Measurements from ENCODE around the gene ZNF212. TPM values are rescaled to one million over a fixed set of nuclear protein-coding genes. Genes with fewer than 3 reads are reported as not detected.

Gene ZNF212
- total RNA-seq, 2 donors from 2014 or later = 15.8 to 17.6 TPM

DNA sequence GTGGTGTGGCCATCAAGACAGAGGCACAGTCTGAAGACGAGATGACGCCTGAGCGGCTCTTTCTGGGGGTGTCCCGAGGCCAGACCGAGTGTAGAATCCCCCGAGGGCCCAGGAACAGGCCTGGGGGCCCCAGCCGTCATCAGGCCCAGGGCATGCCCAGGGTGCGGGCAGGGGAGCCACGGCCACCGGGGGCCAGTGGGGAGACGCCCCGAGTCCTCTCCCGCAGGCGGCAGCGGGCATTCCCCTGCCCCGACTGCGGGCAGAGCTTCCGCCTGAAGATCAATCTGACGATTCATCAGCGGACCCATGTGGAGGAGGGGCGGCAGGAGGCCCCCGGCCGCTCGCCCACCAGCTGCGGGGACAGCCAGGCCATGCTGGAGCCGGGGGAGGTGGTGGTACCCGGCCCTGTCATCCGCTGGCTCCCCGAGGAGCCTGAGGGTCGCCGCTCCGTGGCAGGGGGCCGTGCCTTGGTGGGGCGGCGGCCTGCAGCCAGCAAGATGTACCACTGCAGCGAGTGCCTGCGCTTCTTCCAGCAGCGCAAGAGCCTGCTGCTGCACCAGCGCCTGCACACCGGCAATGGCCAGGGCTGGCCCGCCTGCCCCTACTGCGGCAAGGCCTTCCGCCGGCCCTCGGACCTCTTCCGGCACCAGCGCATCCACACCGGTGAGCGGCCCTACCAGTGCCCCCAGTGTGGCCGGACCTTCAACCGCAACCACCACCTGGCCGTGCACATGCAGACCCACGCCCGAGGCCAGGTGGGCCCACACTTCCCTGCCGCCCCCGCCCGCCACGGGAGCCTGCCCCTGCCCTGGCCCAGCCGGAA is 42.3 kb downstream of the ZNF212 start:
- Histone ChIP-seq H3K4me3 (ENCODE audit: low read length) (no peak overlapping the region), H3K27me3 (ENCODE audit: control insufficient read depth, insufficient read depth, low read length, poor library complexity, severe bottlenecking) (no peaks in the 10 kb centered on the region), H3K9me3 (ENCODE audit: control insufficient read depth, low read length) (no peaks in the 10 kb centered on the region), H3K27ac (ENCODE audit: low read depth, low read length) (no peak overlapping the region), H3K4me1 (ENCODE audit: control insufficient read depth, insufficient read depth, low read length) (no peaks in the 10 kb centered on the region), H3K36me3 (ENCODE audit: control insufficient read depth, insufficient read depth, low read length) (peaks cover 18% of the 10 kb centered on the region), H3K9ac (ENCODE audit: extremely low read depth, low read length, poor library complexity, severe bottlenecking) (no peak overlapping the region)
- no peak overlapping the region for H3K4me3 Mint-ChIP-seq
- H3K27me3 Mint-ChIP-seq (ENCODE audit: insufficient read depth) = peaks cover 15% of the 10 kb centered on the region
- H3K36me3 Mint-ChIP-seq (ENCODE audit: low read depth) = peaks cover 40% of the 10 kb centered on the region
- WGBS, 2 experiments (ENCODE audit: insufficient coverage in 1 of 2, insufficient read length in 1 of 2) = 93 to 98% methylated on average over 22 to 59 of the region's 59 CpGs
- H3K9me3 Mint-ChIP-seq = no peaks in the 10 kb centered on the region
- TF ChIP-seq, protein P1, sequence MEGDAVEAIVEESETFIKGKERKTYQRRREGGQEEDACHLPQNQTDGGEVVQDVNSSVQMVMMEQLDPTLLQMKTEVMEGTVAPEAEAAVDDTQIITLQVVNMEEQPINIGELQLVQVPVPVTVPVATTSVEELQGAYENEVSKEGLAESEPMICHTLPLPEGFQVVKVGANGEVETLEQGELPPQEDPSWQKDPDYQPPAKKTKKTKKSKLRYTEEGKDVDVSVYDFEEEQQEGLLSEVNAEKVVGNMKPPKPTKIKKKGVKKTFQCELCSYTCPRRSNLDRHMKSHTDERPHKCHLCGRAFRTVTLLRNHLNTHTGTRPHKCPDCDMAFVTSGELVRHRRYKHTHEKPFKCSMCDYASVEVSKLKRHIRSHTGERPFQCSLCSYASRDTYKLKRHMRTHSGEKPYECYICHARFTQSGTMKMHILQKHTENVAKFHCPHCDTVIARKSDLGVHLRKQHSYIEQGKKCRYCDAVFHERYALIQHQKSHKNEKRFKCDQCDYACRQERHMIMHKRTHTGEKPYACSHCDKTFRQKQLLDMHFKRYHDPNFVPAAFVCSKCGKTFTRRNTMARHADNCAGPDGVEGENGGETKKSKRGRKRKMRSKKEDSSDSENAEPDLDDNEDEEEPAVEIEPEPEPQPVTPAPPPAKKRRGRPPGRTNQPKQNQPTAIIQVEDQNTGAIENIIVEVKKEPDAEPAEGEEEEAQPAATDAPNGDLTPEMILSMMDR (conservative IDR thresholded peaks at IDR 0.05) = no peak
- no peak for DNase-seq
- peaks cover 4% of the 10 kb centered on the region for H3K4me1 Mint-ChIP-seq
- H3K27ac Mint-ChIP-seq = no peak overlapping the region

- Mint-ChIP-seq H3K9me3 (no peaks in the 10 kb centered on the region), H3K27ac (no peak overlapping the region), H3K27me3 (ENCODE audit: insufficient read depth) (peaks cover 15% of the 10 kb centered on the region), H3K36me3 (ENCODE audit: low read depth) (peaks cover 37% of the 10 kb centered on the region), H3K4me3 (no peak overlapping the region), H3K4me1 (peaks cover 4% of the 10 kb centered on the region)
- H3K4me3 ChIP-seq (ENCODE audit: low read length) = no peak overlapping the region
- no peaks in the 10 kb centered on the region for H3K27me3 ChIP-seq (ENCODE audit: control insufficient read depth, insufficient read depth, low read length, poor library complexity, severe bottlenecking)
- WGBS, 2 experiments (ENCODE audit: insufficient coverage in 1 of 2, insufficient read length in 1 of 2) = 87 to 89% methylated on average over 3 to 5 of the region's 5 CpGs
- H3K9me3 ChIP-seq (ENCODE audit: control insufficient read depth, low read length) = no peaks in the 10 kb centered on the region
- H3K36me3 ChIP-seq (ENCODE audit: control insufficient read depth, insufficient read depth, low read length) = peaks cover 14% of the 10 kb centered on the region
- no peak for DNase-seq
- no peak overlapping the region for H3K27ac ChIP-seq (ENCODE audit: low read depth, low read length)
- TF ChIP-seq, protein P1 (conservative IDR thresholded peaks at IDR 0.05) = no peak
- H3K4me1 ChIP-seq (ENCODE audit: control insufficient read depth, insufficient read depth, low read length) = no peaks in the 10 kb centered on the region
- no peak overlapping the region for H3K9ac ChIP-seq (ENCODE audit: extremely low read depth, low read length, poor library complexity, severe bottlenecking)
Observed at GRCh38 chr7:149282331-149282655, 42.8 kb downstream of the ZNF212 start.

DNA sequence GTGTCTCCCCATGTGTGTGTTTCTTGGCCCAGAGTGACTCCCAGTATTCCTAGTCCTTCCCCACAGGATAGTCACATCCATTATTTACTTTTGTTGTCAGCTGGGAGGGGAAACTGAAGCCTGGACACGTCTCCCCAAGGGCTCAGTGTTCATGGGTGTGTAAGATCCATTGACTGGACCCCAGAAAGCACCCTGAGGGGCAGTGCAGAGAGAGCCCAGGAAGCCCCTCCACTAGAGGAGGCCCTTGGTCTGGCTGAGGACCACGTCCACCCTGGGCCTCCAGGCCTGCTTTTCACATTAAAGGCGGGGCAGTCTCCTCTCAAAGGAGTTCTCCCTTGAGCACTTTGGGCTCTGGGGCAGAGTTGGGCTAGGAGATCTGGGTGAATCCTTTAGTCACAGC is 43.9 kb downstream of the ZNF212 start:
- H3K27me3 ChIP-seq (ENCODE audit: control insufficient read depth, insufficient read depth, low read length, poor library complexity, severe bottlenecking) = no peaks in the 10 kb centered on the region
- no peak for DNase-seq
- no peak overlapping the region for H3K4me3 ChIP-seq (ENCODE audit: low read length)
- H3K27ac Mint-ChIP-seq = no peak overlapping the region
- no peak overlapping the region for H3K9ac ChIP-seq (ENCODE audit: extremely low read depth, low read length, poor library complexity, severe bottlenecking)
- H3K27ac ChIP-seq (ENCODE audit: low read depth, low read length) = no peak overlapping the region
- no peaks in the 10 kb centered on the region for H3K9me3 Mint-ChIP-seq
- H3K4me1 Mint-ChIP-seq = peaks cover 4% of the 10 kb centered on the region
- peaks cover 28% of the 10 kb centered on the region for H3K36me3 Mint-ChIP-seq (ENCODE audit: low read depth)
- no peaks in the 10 kb centered on the region for H3K9me3 ChIP-seq (ENCODE audit: control insufficient read depth, low read length)
- WGBS, 2 experiments (ENCODE audit: insufficient coverage in 1 of 2, insufficient read length in 1 of 2) = 90 to 92% methylated on average over 2 to 3 of the region's 3 CpGs
- no peak overlapping the region for H3K4me3 Mint-ChIP-seq
- H3K4me1 ChIP-seq (ENCODE audit: control insufficient read depth, insufficient read depth, low read length) = no peaks in the 10 kb centered on the region
- TF ChIP-seq, protein P1 (conservative IDR thresholded peaks at IDR 0.05) = no peak
- H3K27me3 Mint-ChIP-seq (ENCODE audit: insufficient read depth) = peaks cover 15% of the 10 kb centered on the region
- H3K36me3 ChIP-seq (ENCODE audit: control insufficient read depth, insufficient read depth, low read length) = peaks cover 5% of the 10 kb centered on the region

All from endodermal cell (in vitro differentiated cells).